OCI-LY7 (cell line): Measurements from ENCODE around the gene TPM1. TPM values are rescaled to one million over a fixed set of nuclear protein-coding genes. Genes with fewer than 3 reads are reported as not detected.

Experiments used
- BruUV-seq: library from RNA; stranded (reverse); fragments of 400-500 nt; replicated peaks from 2 replicates; lab custom pipeline; 2021; lab: Mats Ljungman, UMichigan
- CTCF ChIA-PET: fragments of 300-600 bp; sonication (Branson Sonifier 250); formaldehyde crosslinking; loops from one replicate; lab custom pipeline; 2022; ENCODE audit warnings: antibody characterized with exemption; ENCODE audit not compliant: unreplicated experiment; lab: Charles Lee
- POLR2A ChIA-PET: fragments of 300-600 bp; sonication (Branson Sonifier 250); formaldehyde crosslinking; loops from one replicate; lab custom pipeline; 2022; ENCODE audit warnings: antibody characterized with exemption; lab: Charles Lee
- DNase-seq: peaks from one replicate; pipeline ENCODE4 v3.0.0-alpha.2; 2015; ENCODE audit warnings: low spot score
- H2AFZ ChIP-seq: fragments of 200-600 bp; sonication (generic), shearing (Covaris generic); 2 replicates; pipeline ENCODE4 v1.6.1; 2014; ENCODE audit warnings: mild to moderate bottlenecking, antibody characterized with exemption, low read length, moderate library complexity
- H3K27ac ChIP-seq: fragments of 200-600 bp; sonication (generic); 2 replicates; pipeline ENCODE4 v1.5.1; 2014; ENCODE audit warnings: mixed run types, low read depth, mild to moderate bottlenecking, moderate library complexity, low read length, inconsistent platforms; ENCODE audit not compliant: poor library complexity, severe bottlenecking
- H3K36me3 ChIP-seq: fragments of 200-600 bp; sonication (generic); 2 replicates; pipeline ENCODE4 v1.6.1; 2014; ENCODE audit warnings: mild to moderate bottlenecking, antibody characterized with exemption, low read length, moderate library complexity, mixed read lengths; ENCODE audit not compliant: insufficient read depth
- H3K4me1 ChIP-seq: fragments of 200-600 bp; sonication (generic); 2 replicates; pipeline ENCODE4 v1.5.1; 2014; ENCODE audit warnings: mild to moderate bottlenecking, low read length; ENCODE audit not compliant: insufficient read depth, poor library complexity, severe bottlenecking
- H3K4me2 ChIP-seq: fragments of 200-600 bp; sonication (generic); 2 replicates; pipeline ENCODE4 v1.6.1; 2014; ENCODE audit warnings: mild to moderate bottlenecking, low read length
- H3K4me3 ChIP-seq: fragments of 200-600 bp; sonication (generic); 2 replicates; pipeline ENCODE4 v1.5.1; 2014; ENCODE audit warnings: mild to moderate bottlenecking, low read depth, low read length; ENCODE audit not compliant: poor library complexity, severe bottlenecking
- H3K79me2 ChIP-seq: fragments of 200-600 bp; sonication (generic); 2 replicates; pipeline ENCODE4 v1.6.1; 2016; ENCODE audit warnings: low read depth, mild to moderate bottlenecking, low read length, moderate library complexity, mixed read lengths; ENCODE audit not compliant: insufficient read depth
- H3K9me2 ChIP-seq: fragments of 200-600 bp; sonication (generic); 2 replicates; pipeline ENCODE4 v1.6.1; 2016; ENCODE audit warnings: mild to moderate bottlenecking, low read length, mixed read lengths; ENCODE audit not compliant: insufficient read depth
- H3K9me3 ChIP-seq: fragments of 200-600 bp; sonication (generic); 2 replicates; pipeline ENCODE4 v1.6.1; 2014; ENCODE audit warnings: mild to moderate bottlenecking, mixed run types, low read length, mixed read lengths
- H4K20me1 ChIP-seq: fragments of 200-600 bp; sonication (generic); 2 replicates; pipeline ENCODE4 v1.6.1; 2014; ENCODE audit warnings: mild to moderate bottlenecking, antibody characterized with exemption, low read length, moderate library complexity, mixed read lengths; ENCODE audit not compliant: insufficient read depth
- CTCF ChIP-seq: fragments of 200-600 bp; sonication (generic); conservative IDR thresholded peaks from 2 replicates; pipeline ENCODE4 v1.5.1; 2014; ENCODE audit warnings: mild to moderate bottlenecking, antibody characterized with exemption, low read length, moderate library complexity, mixed read lengths
- EZH2phosphoT487 ChIP-seq: fragments of 200-600 bp; sonication (generic); IDR thresholded peaks from 2 replicates; pipeline ENCODE4 v1.6.1; 2018; ENCODE audit warnings: low read depth, borderline replicate concordance, mild to moderate bottlenecking, mixed run types, antibody characterized with exemption, low read length, moderate library complexity, mixed read lengths
- intact Hi-C: fragments of 100-400 bp; cut with micrococcal nuclease; formaldehyde crosslinking; loops from one replicate; pipeline ENCODE4 v1.10.0; 2022; ENCODE audit not compliant: unreplicated experiment
- total RNA-seq, 2 experiments: library from RNA; depleted of rRNA in 1 of 2; stranded (reverse); fragments of >200 nt in 1 of 2; shearing (Covaris generic) in 1 of 2; gene quantifications; 2 replicates each; pipeline ENCODE4 v1.2.3, GENCODE V29; 2014 to 2022

Gene TPM1
- total RNA-seq, 2 experiments from 2014 or later: 19.3 to 19.9 TPM

GRCh38 chr15:63016234-63016633 lies 26.3 kb upstream of the TPM1 start:
- H2AFZ ChIP-seq: no peak overlapping the region
- intact Hi-C loops: no loop called here
- no TSS peak for BruUV-seq

GRCh38 chr15:63018639-63019038 lies 23.9 kb upstream of the TPM1 start:
- H3K36me3 ChIP-seq: no peaks in the 10 kb centered on the region
- DNase-seq: no peak
- H2AFZ ChIP-seq: no peak overlapping the region
- H3K27ac ChIP-seq: no peak overlapping the region
- no peaks in the 10 kb centered on the region for H3K9me3 ChIP-seq
- BruUV-seq: no TSS peak
- no peaks in the 10 kb centered on the region for H3K79me2 ChIP-seq
- H4K20me1 ChIP-seq: no peaks in the 10 kb centered on the region
- no peak overlapping the region for H3K4me2 ChIP-seq
- no peak for TF ChIP-seq EZH2phosphoT487
- no peak for TF ChIP-seq CTCF
- H3K4me3 ChIP-seq: no peak overlapping the region
- intact Hi-C loops: no loop called here
- CTCF ChIA-PET: no interaction called here
- no peaks in the 10 kb centered on the region for H3K9me2 ChIP-seq
- POLR2A ChIA-PET: interaction anchor here (0.6 kb wide), 1 partner anchor 414 kb away, joined by 3 read pairs; no protein-coding TSS in a partner anchor
- H3K4me1 ChIP-seq: no peaks in the 10 kb centered on the region

More at GRCh38 chr15:63016234-63016633, 26.3 kb upstream of the TPM1 start:
- Histone ChIP-seq H3K27ac (no peak overlapping the region), H3K4me1 (no peaks in the 10 kb centered on the region), H4K20me1 (no peaks in the 10 kb centered on the region), H3K4me3 (no peak overlapping the region), H3K9me2 (no peaks in the 10 kb centered on the region), H3K9me3 (no peaks in the 10 kb centered on the region), H3K4me2 (no peak overlapping the region), H3K36me3 (no peaks in the 10 kb centered on the region), H3K79me2 (no peaks in the 10 kb centered on the region)
- CTCF ChIA-PET: no interaction called here
- DNase-seq: no peak
- TF ChIP-seq EZH2phosphoT487 (no peak), CTCF (no peak)
- POLR2A ChIA-PET: no interaction called here

GRCh38 chr15:63019511-63020109 lies 22.9 kb upstream of the TPM1 start:
- no peaks in the 10 kb centered on the region for H3K79me2 ChIP-seq
- intact Hi-C loops: no loop called here
- no peaks in the 10 kb centered on the region for H4K20me1 ChIP-seq
- H3K27ac ChIP-seq: no peak overlapping the region
- DNase-seq: no peak
- no peak overlapping the region for H3K4me3 ChIP-seq
- H3K36me3 ChIP-seq: no peaks in the 10 kb centered on the region
- ChIA-PET POLR2A (no interaction called here), CTCF (no interaction called here)
- BruUV-seq: no TSS peak
- no peaks in the 10 kb centered on the region for H3K9me3 ChIP-seq
- no peak overlapping the region for H3K4me2 ChIP-seq
- no peak for TF ChIP-seq EZH2phosphoT487
- no peak for TF ChIP-seq CTCF
- H3K9me2 ChIP-seq: no peaks in the 10 kb centered on the region
- H3K4me1 ChIP-seq: no peaks in the 10 kb centered on the region
- H2AFZ ChIP-seq: no peak overlapping the region
